Nephron (organoid): ENCODE results near the gene PEX10.

Experiments used
- H3K27ac Mint-ChIP-seq, 3 experiments: 2 replicates each; pipeline ENCODE4 v1.8.0; 2020; ENCODE audit warnings: mixed read lengths in 3 of 3, mild to moderate bottlenecking in 2 of 3, moderate library complexity in 1 of 3
- H3K27me3 Mint-ChIP-seq: 2 replicates; pipeline ENCODE4 v1.8.0; 2021; ENCODE audit warnings: low read depth, mild to moderate bottlenecking, moderate library complexity, mixed read lengths
- H3K36me3 Mint-ChIP-seq: 2 replicates; pipeline ENCODE4 v1.8.0; 2020; ENCODE audit warnings: low read depth, mixed read lengths
- H3K4me1 Mint-ChIP-seq: 2 replicates; pipeline ENCODE4 v1.8.0; 2020; ENCODE audit warnings: mixed read lengths
- H3K4me3 Mint-ChIP-seq, 3 experiments: 2 replicates each; pipeline ENCODE4 v1.8.0; 2020; ENCODE audit warnings: mild to moderate bottlenecking in 3 of 3, mixed read lengths in 3 of 3, moderate library complexity in 2 of 3
- H3K9me3 Mint-ChIP-seq: 2 replicates; pipeline ENCODE4 v1.8.0; 2020; ENCODE audit warnings: mixed read lengths
- CTCF ChIP-seq, 3 experiments: fragments of 200-600 bp; sonication (generic); IDR thresholded peaks; one replicate each; pipeline ENCODE4 v1.5.0; 2021; ENCODE audit warnings: antibody characterized with exemption in 3 of 3; ENCODE audit not compliant: unreplicated experiment in 3 of 3

PEX10 gene

GRCh38 chr1:2405588-2406295 lies 6.6 kb downstream of the PEX10 start:
- H3K36me3 Mint-ChIP-seq = peaks cover 43% of the 10 kb centered on the region
- H3K4me3 Mint-ChIP-seq = no peak overlapping the region
- H3K27ac Mint-ChIP-seq = no peak overlapping the region
- no peaks in the 10 kb centered on the region for H3K9me3 Mint-ChIP-seq
- H3K4me1 Mint-ChIP-seq = no peaks in the 10 kb centered on the region
- no peaks in the 10 kb centered on the region for H3K27me3 Mint-ChIP-seq
- no peak for TF ChIP-seq CTCF (IDR thresholded peaks at IDR 0.05; ENCODE audit: unreplicated experiment in 3 of 3)

DNA sequence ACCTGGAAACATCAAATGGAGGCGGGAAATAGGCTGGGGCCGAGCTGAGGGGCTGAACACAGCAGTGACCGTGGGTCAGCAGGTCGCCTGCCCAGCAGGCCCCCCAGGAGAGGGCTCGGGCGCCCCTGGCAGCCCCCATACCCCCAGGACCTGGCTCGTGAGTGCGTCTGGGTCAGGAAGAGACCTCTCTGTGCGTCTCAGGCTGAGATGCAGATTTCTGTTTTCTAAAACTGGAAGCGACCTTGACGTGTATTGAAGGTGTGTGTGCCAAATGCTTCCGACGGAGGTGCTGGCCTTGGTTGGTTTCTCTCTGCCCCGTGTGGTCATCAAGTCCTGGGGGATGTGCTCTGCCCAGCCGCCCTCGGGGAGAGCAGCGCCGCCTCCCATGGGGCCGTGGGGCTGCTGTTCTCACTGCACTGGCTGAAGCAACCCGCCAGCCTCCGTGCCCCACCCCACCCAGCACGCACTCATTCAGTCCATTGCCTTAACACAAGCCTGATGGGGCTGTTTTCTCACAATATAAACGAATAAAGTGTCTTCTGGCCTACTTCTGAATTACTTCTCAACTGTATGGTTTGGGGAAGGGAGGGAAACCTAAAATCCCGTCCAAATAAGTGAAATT lies 7.4 kb downstream of the PEX10 start:
- Mint-ChIP-seq H3K9me3 (no peaks in the 10 kb centered on the region), H3K27ac (peak overlapping the region in 1 of 3 experiments; percentile 28), H3K27me3 (no peaks in the 10 kb centered on the region), H3K4me1 (no peaks in the 10 kb centered on the region), H3K36me3 (peaks cover 46% of the 10 kb centered on the region), H3K4me3 (no peak overlapping the region)
- no peak for TF ChIP-seq CTCF (IDR thresholded peaks at IDR 0.05; ENCODE audit: unreplicated experiment in 3 of 3)

DNA sequence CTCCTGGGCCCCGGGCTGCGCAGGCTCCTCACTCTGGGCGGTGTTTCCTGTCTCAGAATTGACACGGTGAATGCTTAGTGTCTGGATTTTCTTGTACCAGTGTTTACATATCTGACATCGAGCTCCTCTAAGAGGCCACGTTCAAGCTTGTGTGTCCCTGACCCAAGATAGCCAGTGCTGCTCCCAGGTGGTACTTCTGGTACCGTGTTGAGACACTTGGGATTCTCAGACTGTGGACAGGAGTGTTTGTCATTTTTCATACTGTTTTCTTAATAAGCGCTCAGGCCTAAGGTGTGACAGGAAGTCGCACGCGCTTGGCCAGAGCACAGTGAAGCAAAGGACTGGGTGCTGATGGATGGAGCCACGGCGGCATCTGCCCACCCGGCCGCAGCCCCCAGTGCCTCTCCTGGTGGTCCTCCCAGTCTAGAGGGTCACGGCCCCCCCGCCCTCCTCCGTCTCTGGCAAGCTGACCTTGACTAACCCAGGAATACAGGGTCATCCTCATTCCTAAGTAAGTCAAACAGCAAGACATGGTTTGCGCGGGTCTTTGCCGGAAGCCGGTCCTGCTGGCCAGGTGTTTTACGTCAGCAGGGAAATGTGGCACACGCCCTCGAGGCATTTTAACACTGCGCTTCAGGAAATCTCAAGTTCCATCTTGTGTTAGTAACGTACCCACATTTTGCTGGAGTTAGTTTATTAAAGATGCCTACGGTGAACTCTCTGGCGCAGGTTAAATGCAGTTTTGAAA lies 8.0 kb downstream of the PEX10 start:
- H3K27ac Mint-ChIP-seq = peak overlapping the region in 1 of 3 experiments; percentile 28
- H3K27me3 Mint-ChIP-seq = no peaks in the 10 kb centered on the region
- H3K9me3 Mint-ChIP-seq = no peaks in the 10 kb centered on the region
- no peak for TF ChIP-seq CTCF (IDR thresholded peaks at IDR 0.05; ENCODE audit: unreplicated experiment in 3 of 3)
- H3K36me3 Mint-ChIP-seq = peaks cover 50% of the 10 kb centered on the region
- H3K4me1 Mint-ChIP-seq = no peaks in the 10 kb centered on the region
- no peak overlapping the region for H3K4me3 Mint-ChIP-seq

- H3K4me1 Mint-ChIP-seq = no peaks in the 10 kb centered on the region
- TF ChIP-seq CTCF (IDR thresholded peaks at IDR 0.05; ENCODE audit: unreplicated experiment in 3 of 3) = no peak
- H3K36me3 Mint-ChIP-seq = peaks cover 52% of the 10 kb centered on the region
- no peaks in the 10 kb centered on the region for H3K27me3 Mint-ChIP-seq
- no peaks in the 10 kb centered on the region for H3K9me3 Mint-ChIP-seq
- no peak overlapping the region for H3K4me3 Mint-ChIP-seq
- H3K27ac Mint-ChIP-seq = no peak overlapping the region
Observed at GRCh38 chr1:2403273-2403672, 9.1 kb downstream of the PEX10 start.

DNA sequence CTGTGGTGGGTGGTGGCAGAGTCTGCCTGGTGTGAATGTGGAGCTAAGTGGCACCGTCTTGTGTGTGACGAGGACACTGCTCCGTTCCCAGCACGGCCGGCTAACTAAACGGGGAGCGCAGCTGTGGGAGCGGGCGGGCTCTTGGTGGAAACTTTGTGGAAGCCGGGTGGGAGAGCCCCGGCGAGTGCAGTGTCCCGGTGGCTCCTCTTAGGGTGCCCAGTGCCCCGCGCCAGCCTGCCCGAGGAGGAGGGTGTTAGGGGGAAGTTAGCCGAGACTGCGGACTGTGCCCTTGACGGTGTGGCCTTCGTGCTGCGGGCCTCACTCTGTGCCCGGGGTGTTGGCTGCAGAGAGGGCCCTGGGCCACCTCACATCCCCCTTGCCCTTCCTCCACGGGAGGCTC lies 9.9 kb downstream of the PEX10 start:
- Mint-ChIP-seq H3K27ac (peak overlapping the region in 1 of 3 experiments; percentile 70), H3K4me1 (no peaks in the 10 kb centered on the region), H3K4me3 (no peak overlapping the region), H3K27me3 (no peaks in the 10 kb centered on the region), H3K9me3 (no peaks in the 10 kb centered on the region), H3K36me3 (peaks cover 51% of the 10 kb centered on the region)
- TF ChIP-seq CTCF (IDR thresholded peaks at IDR 0.05; ENCODE audit: unreplicated experiment in 3 of 3) = no peak
